Sigmoid colon (tissue), 7 donors: ENCODE results near the gene PTGIR. TPM values are rescaled to one million over a fixed set of nuclear protein-coding genes. Genes with fewer than 3 reads are reported as not detected.

Source experiments
- DNase-seq: peaks from one replicate; pipeline ENCODE4 v3.0.0-alpha.2; 2019
- H3K27ac ChIP-seq, 4 donors: fragments of 200-600 bp; sonication (generic); one replicate each; pipeline ENCODE4 v1.5.1; 2016 to 2019; ENCODE audit warnings: mild to moderate bottlenecking in 1 of 4
- H3K27me3 ChIP-seq, 3 donors: fragments of 200-600 bp; sonication (generic); one replicate each; pipeline ENCODE4 v1.5.1; 2019; ENCODE audit warnings: mild to moderate bottlenecking in 1 of 3
- H3K36me3 ChIP-seq, 4 donors: fragments of 200-600 bp; sonication (generic); one replicate each; pipeline ENCODE4 v1.5.1; 2016 to 2019
- H3K4me1 ChIP-seq, 4 donors: fragments of 200-600 bp; sonication (generic); one replicate each; pipeline ENCODE4 v1.5.1; 2017 to 2019
- H3K4me3 ChIP-seq, 4 donors: fragments of 200-600 bp; sonication (generic); one replicate each; pipeline ENCODE4 v1.5.1; 2017 to 2019; ENCODE audit warnings: mild to moderate bottlenecking in 2 of 4, moderate library complexity in 1 of 4
- H3K9me3 ChIP-seq, 4 donors: fragments of 200-600 bp in 3 of 4; sonication (generic) in 3 of 4; one replicate each; pipeline versions ENCODE4 v1.5.1 to v1.6.1; 2013 to 2019
- EP300 ChIP-seq, 4 donors: sonication (generic); formaldehyde crosslinking; IDR thresholded peaks; one replicate each; pipeline ENCODE4 v1.6.1; 2017; ENCODE audit warnings: antibody characterized with exemption in 4 of 4
- POLR2A ChIP-seq, 2 donors: fragments of 450-650 bp; IDR thresholded peaks; one replicate each; pipeline ENCODE4 v1.6.1; 2016; ENCODE audit warnings: antibody characterized with exemption in 2 of 2, mild to moderate bottlenecking in 2 of 2, moderate library complexity in 2 of 2
- POLR2AphosphoS5 ChIP-seq, 4 donors: sonication (generic); formaldehyde crosslinking; IDR thresholded peaks; one replicate each; pipeline ENCODE4 v1.6.1; 2017; ENCODE audit warnings: antibody characterized with exemption in 4 of 4
- WGBS, 2 donors: extraction: QIAGEN DNeasy Blood & Tissue Kit; methylation state at CpG; one replicate each; pipeline ENCODE4 v1.1.7; 2013; 5-methylcytosine and 5-hydroxymethylcytosine counted together
- intact Hi-C: fragments of 100-400 bp; cut with DNase I; formaldehyde crosslinking; loops from one replicate; pipeline ENCODE4 v1.15.1; 2023
- polyA plus RNA-seq, 3 donors: library from polyadenylated mRNA; stranded (reverse); fragments of 200-250 nt; gene quantifications; one replicate each; pipeline ENCODE4 v1.2.3, GENCODE V29; 2013
- total RNA-seq, 4 donors: library from RNA; depleted of rRNA; stranded (reverse); fragments of >200 nt; gene quantifications; one replicate each; pipeline ENCODE4 v1.1.0, GENCODE V29; 2016
- TF ChIP-seq, protein P1 (sequence below), 4 experiments: fragments of 450-650 bp in 3 of 4; fragments of 200-600 bp in 1 of 4; IDR thresholded peaks; one replicate each; pipeline ENCODE4 v1.5.1; 2016 to 2019; ENCODE audit warnings: antibody characterized with exemption in 4 of 4, mild to moderate bottlenecking in 3 of 4, moderate library complexity in 2 of 4
- donor health status: healthy with polysubstance abuse.
- donor health status: Bipolar disorder and iron deficiency.
- donor health status: healthy.

PTGIR gene
- total and polyA plus RNA-seq, 7 donors = 0.60 to 5.8 (median 3.5) TPM; not detected in 1

DNA sequence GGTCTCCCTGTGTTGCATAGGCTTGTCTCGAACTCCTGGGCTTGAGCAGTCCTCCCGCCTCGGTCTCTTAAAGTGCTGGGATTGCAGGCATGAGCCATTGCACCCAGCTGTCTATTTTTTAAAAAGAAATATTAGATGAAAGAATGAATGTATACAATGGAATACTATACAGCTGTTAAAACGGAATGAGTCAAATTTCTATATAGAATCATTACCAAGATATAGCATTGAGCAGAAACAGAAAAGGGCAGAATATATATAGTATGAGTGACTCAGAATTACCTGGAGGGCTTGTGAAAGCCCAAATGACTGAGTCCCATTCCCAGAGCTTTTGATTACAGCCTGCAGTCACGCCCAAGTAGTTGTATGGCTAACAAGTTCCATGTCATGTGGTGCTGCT is 31.7 kb upstream of the PTGIR start:
- Histone ChIP-seq H3K4me3 (no peak overlapping the region), H3K36me3 (peaks cover 0 to 17% (median 5%) of the 10 kb centered on the region in 4 donors), H3K9me3 (no peaks in the 10 kb centered on the region), H3K27me3 (no peaks in the 10 kb centered on the region), H3K4me1 (peaks cover 0 to 71% (median 57%) of the 10 kb centered on the region in 4 donors), H3K27ac (peak overlapping the region; percentile 12 to 99 (median 90))
- intact Hi-C loops = no loop called here
- TF ChIP-seq POLR2AphosphoS5 (IDR thresholded peaks at IDR 0.05) = no peak
- WGBS, 2 donors = 87 to 94% methylated on average over 5 of the region's 5 CpGs
- no peak for DNase-seq

DNA sequence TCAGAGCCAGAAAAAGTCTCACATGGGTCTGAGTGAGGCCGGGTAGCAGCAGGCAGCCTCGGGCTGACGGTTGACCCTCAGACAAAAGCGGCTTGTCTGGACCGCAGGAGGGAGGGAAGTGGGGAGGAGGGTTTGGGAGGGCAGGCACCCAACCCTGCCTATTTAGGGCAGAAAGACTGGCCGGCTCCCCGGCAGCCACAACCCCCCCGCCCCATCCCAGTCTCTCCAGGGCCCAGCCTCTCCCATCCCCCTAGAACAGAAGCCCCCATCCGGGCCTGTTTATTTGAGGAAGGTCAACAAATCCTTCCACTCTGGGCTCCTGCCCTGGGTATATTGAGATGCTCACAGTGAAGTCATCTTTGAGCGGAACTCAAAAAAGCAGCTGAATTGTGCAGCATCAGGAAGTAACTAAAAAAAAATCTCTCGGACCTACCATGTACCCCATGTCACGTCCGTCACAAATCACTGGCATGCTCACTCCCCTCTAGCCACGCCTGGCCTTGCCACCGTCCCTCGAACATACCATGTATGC is 29.8 kb upstream of the PTGIR start:
- TF ChIP-seq POLR2AphosphoS5 (IDR thresholded peaks at IDR 0.05) (peak; percentile 23 to 67 (median 58)), EP300 (IDR thresholded peaks at IDR 0.05) (no peak), POLR2A (IDR thresholded peaks at IDR 0.05) (peak in 1 of 2 donors; percentile 21)
- TF ChIP-seq, protein P1, sequence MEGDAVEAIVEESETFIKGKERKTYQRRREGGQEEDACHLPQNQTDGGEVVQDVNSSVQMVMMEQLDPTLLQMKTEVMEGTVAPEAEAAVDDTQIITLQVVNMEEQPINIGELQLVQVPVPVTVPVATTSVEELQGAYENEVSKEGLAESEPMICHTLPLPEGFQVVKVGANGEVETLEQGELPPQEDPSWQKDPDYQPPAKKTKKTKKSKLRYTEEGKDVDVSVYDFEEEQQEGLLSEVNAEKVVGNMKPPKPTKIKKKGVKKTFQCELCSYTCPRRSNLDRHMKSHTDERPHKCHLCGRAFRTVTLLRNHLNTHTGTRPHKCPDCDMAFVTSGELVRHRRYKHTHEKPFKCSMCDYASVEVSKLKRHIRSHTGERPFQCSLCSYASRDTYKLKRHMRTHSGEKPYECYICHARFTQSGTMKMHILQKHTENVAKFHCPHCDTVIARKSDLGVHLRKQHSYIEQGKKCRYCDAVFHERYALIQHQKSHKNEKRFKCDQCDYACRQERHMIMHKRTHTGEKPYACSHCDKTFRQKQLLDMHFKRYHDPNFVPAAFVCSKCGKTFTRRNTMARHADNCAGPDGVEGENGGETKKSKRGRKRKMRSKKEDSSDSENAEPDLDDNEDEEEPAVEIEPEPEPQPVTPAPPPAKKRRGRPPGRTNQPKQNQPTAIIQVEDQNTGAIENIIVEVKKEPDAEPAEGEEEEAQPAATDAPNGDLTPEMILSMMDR (IDR thresholded peaks at IDR 0.05) = no peak
- intact Hi-C loops = no loop called here
- peak overlapping the region; percentile 81 to 99 (median 83) for H3K27ac ChIP-seq
- H3K36me3 ChIP-seq = peaks cover 0 to 21% (median 5%) of the 10 kb centered on the region in 4 donors
- WGBS, 2 donors = 34 to 47% methylated on average over 16 of the region's 16 CpGs
- peaks cover 0 to 3% (median 0%) of the 10 kb centered on the region in 3 donors for H3K27me3 ChIP-seq
- peaks cover 0 to 60% (median 50%) of the 10 kb centered on the region in 4 donors for H3K4me1 ChIP-seq
- no peaks in the 10 kb centered on the region for H3K9me3 ChIP-seq
- peak; percentile 80 for DNase-seq
- H3K4me3 ChIP-seq = peak overlapping the region; percentile 2 to 27 (median 12)

DNA sequence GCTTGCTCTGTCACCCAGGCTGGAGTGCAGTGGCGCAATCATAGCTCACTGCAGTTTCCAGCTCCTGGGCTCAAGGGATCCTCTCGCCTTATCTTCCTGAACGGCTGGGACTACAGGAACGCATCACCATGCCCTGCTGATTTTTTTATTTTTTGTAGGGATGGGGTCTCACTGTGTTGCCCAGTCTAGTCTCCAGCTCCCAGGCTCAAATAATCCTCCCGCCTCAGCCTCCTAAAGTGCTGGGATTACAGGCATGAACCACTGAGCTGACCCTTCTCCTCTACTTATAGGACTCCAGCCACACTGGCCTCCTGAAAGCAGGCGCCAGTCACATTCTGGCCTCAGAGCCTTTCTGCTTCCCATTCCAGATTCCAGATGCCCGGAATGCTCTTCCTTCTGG is 25.6 kb upstream of the PTGIR start:
- H3K27ac ChIP-seq = peak overlapping the region in 2 of 4 donors; percentile 30 to 37

DNA sequence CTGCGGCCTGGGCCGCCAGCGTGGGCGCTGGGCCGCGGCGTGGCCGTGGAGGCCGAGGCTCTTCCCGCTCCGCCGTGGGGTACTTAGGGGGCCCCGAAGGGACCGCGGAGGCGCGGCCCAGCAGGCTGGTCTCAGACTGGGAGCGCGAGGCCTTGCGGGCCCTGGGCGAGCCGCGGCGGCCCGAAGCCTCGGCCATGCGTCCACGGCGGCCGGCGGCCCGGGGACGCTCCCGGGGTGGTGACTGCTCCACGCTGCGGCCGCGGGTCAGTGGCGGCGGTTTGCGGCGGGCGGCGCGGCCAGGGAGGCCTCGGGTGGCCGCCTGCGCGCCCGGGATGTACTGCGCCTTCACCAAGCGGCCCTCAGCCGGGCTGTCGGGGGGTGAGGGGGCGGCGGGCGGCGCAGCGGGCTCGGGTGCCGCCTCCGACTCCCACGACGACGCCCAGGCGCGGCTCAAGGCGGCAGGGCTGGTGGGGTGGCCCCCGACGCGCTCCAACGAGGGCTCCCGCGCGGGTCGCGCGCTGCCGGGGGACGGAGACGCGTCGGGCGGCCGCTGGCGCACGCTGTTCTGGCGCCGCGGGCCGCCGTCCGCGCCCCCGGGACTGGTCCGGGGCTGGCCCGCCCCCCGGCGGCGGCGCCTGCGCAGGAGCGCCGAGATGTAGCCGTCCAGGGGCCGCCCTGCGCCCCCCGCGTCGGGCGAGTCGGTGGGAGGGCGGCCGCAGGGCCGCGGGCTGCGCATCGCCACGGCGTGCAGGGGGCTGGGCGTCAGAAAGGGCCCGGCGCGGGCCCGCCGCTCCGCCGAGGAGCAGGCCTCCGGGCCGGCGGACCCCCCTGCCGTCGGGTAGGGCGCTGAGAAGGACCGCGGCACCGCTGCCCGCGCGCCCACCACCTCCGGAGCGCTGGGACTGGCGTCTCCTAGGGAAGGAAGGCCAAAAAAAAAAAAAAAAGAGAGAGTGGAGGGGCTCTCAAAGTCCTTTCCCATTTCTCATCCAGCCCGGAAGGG is 24.4 kb upstream of the PTGIR start:
- Histone ChIP-seq H3K27ac (peak overlapping the region in 2 of 4 donors; percentile 37 to 39), H3K4me3 (no peak overlapping the region), H3K4me1 (peaks cover 0 to 33% (median 31%) of the 10 kb centered on the region in 4 donors), H3K27me3 (peaks cover 0 to 3% (median 0%) of the 10 kb centered on the region in 3 donors), H3K9me3 (no peaks in the 10 kb centered on the region), H3K36me3 (peaks cover 0 to 24% (median 9%) of the 10 kb centered on the region in 4 donors)
- TF ChIP-seq POLR2A (IDR thresholded peaks at IDR 0.05) (no peak), EP300 (IDR thresholded peaks at IDR 0.05) (no peak)
- TF ChIP-seq, protein P1 (IDR thresholded peaks at IDR 0.05) = no peak
- WGBS, 2 donors = 32 to 50% methylated on average over 144 of the region's 144 CpGs
- intact Hi-C loops = no loop called here
- DNase-seq = no peak

More for the DNA sequence above, 25.6 kb upstream of the PTGIR start:
- intact Hi-C loops = no loop called here
- WGBS, 2 donors = 78 to 86% methylated on average over 7 of the region's 7 CpGs
- TF ChIP-seq POLR2AphosphoS5 (IDR thresholded peaks at IDR 0.05) (no peak), POLR2A (IDR thresholded peaks at IDR 0.05) (no peak), EP300 (IDR thresholded peaks at IDR 0.05) (no peak)
- TF ChIP-seq, protein P1 (IDR thresholded peaks at IDR 0.05) = no peak
- H3K9me3 ChIP-seq = no peaks in the 10 kb centered on the region
- H3K4me3 ChIP-seq = no peak overlapping the region
- no peak for DNase-seq
- peaks cover 0 to 24% (median 9%) of the 10 kb centered on the region in 4 donors for H3K36me3 ChIP-seq
- H3K4me1 ChIP-seq = peaks cover 0 to 34% (median 30%) of the 10 kb centered on the region in 4 donors
- peaks cover 0 to 3% (median 0%) of the 10 kb centered on the region in 3 donors for H3K27me3 ChIP-seq
